Colonic mucosa (tissue), 4 donors: ENCODE results near the gene CLP1. TPM values are rescaled to one million over a fixed set of nuclear protein-coding genes. Genes with fewer than 3 reads are reported as not detected.
A peak's percentile ranks its signal among the peaks of the same experiment; 100 is the strongest.

ENCODE experiments used
- DNase-seq: peaks from one replicate; pipeline ENCODE4 v3.0.0-alpha.2; 2020
- H3K27ac ChIP-seq: fragments of 200-600 bp; one replicate; pipeline ENCODE4 v1.8.0; 2021
- H3K27me3 ChIP-seq: fragments of 200-600 bp; one replicate; pipeline ENCODE4 v1.8.0; 2021
- H3K36me3 ChIP-seq: fragments of 200-600 bp; one replicate; pipeline ENCODE4 v1.8.0; 2021
- H3K4me1 ChIP-seq: fragments of 200-600 bp; one replicate; pipeline ENCODE4 v1.8.0; 2021; ENCODE audit warnings: mild to moderate bottlenecking
- H3K4me3 ChIP-seq: fragments of 200-600 bp; one replicate; pipeline ENCODE4 v1.8.0; 2021
- H3K9ac ChIP-seq, 2 donors: one replicate each; pipeline ENCODE4 v1.7.0; 2013; ENCODE audit warnings: control low read depth in 2 of 2, low read depth in 2 of 2, low read length in 2 of 2
- H3K9me3 ChIP-seq: fragments of 200-600 bp; one replicate; pipeline ENCODE4 v1.8.0; 2021
- intact Hi-C: fragments of 100-400 bp; cut with DNase I; formaldehyde crosslinking; loops from one replicate; pipeline ENCODE4 v1.14.1; 2022
- total RNA-seq, 2 donors: library from RNA; stranded (reverse); fragmentation: NEBNext Ultra II Directional in 1 of 2; extraction: Animal tissue kit (Norgen Biotek cat#: 25700) in 1 of 2; gene quantifications; one replicate each; pipeline ENCODE4 v1.2.1, GENCODE V29; 2021
- TF ChIP-seq, protein P1 (sequence below): fragments of 200-600 bp; IDR thresholded peaks from one replicate; pipeline ENCODE4 v1.8.0; 2022; ENCODE audit warnings: antibody characterized with exemption, mild to moderate bottlenecking
- donor health status: healthy.
- donor health status: DM: no; HTN: no; CAD: no.
- donor health status: DM: no; HTN: no; CAD: no.

Gene CLP1
- total RNA-seq, result 10 to 100 TPM; 13.5 to 14.9 TPM

DNA sequence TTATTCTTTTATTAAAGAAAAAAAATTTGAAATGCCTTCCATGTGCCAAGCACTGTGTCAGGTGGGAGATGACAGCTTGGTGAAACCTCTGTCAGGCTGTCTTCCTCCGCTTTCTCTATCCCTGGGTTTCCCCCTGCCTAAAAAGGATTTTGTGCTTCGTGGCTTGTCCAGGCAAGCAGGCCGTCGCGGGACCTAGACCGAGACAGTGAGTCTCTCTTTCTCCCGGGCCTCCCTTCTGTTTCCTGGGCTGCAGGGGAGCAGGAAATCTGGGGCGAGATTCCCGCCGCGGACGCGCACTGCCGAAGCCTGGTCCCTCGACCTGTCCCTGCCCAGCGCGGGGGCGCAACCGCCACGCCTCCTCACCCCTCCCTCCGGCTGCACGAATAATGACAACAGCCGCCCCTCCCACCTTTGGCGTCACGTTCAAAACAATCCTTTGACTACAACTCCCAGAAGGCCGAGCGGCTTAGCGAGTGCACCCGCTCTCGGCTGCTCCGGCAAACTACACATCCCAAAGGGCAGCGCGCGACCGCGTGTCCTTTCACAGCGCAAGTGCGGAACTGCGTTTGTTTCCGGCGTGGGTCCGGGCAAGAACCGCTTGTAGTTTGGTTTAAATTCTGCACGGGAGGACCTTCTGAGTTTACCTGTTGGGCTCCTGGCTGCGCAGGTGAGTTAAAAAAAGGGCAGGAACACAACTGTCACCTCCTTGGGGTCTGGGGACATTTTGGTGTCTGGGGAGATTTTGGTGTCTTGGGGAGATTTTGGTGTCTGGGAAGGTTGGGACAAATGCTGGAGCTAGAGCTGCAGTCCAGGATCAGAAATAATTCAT, at the start of gene CLP1:
TSS of gene CLP1 (plus strand) at position 569 of the 829 bp plus-strand sequence. CDS start 1,715 bp downstream, outside the sequence.
- Histone ChIP-seq H3K4me3 (peak within 1 kb of the TSS; percentile 70), H3K4me1 (peaks cover 9% of the 10 kb centered on the region), H3K36me3 (peaks cover 11% of the 10 kb centered on the region), H3K9me3 (no peaks in the 10 kb centered on the region), H3K9ac (peak within 1 kb of the TSS; percentile 61 to 76), H3K27me3 (no peaks in the 10 kb centered on the region), H3K27ac (peak within 1 kb of the TSS; percentile 86)
- DNase-seq, result peak; percentile 100
- intact Hi-C loops, result no loop called here
- TF ChIP-seq, protein P1, sequence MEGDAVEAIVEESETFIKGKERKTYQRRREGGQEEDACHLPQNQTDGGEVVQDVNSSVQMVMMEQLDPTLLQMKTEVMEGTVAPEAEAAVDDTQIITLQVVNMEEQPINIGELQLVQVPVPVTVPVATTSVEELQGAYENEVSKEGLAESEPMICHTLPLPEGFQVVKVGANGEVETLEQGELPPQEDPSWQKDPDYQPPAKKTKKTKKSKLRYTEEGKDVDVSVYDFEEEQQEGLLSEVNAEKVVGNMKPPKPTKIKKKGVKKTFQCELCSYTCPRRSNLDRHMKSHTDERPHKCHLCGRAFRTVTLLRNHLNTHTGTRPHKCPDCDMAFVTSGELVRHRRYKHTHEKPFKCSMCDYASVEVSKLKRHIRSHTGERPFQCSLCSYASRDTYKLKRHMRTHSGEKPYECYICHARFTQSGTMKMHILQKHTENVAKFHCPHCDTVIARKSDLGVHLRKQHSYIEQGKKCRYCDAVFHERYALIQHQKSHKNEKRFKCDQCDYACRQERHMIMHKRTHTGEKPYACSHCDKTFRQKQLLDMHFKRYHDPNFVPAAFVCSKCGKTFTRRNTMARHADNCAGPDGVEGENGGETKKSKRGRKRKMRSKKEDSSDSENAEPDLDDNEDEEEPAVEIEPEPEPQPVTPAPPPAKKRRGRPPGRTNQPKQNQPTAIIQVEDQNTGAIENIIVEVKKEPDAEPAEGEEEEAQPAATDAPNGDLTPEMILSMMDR, result no peak

- Histone ChIP-seq H3K4me3 (no peak overlapping the region), H3K4me1 (no peaks in the 10 kb centered on the region), H3K36me3 (no peaks in the 10 kb centered on the region), H3K9ac (no peak overlapping the region), H3K9me3 (no peaks in the 10 kb centered on the region), H3K27me3 (no peaks in the 10 kb centered on the region), H3K27ac (no peak overlapping the region)
- intact Hi-C loops, result no loop called here
- TF ChIP-seq, protein P1, result no peak
- DNase-seq, result no peak
Measured at GRCh38 chr11:57610170-57610569, 47.4 kb upstream of the CLP1 start.

- Histone ChIP-seq H3K36me3 (no peaks in the 10 kb centered on the region), H3K9ac (no peak overlapping the region), H3K4me1 (no peaks in the 10 kb centered on the region), H3K4me3 (no peak overlapping the region), H3K27me3 (no peaks in the 10 kb centered on the region), H3K27ac (no peak overlapping the region), H3K9me3 (no peaks in the 10 kb centered on the region)
- TF ChIP-seq, protein P1, result no peak
- intact Hi-C loops, result no loop called here
- no peak for DNase-seq
Measured at GRCh38 chr11:57614234-57614772, 43.3 kb upstream of the CLP1 start.

GRCh38 chr11:57615308-57615707, 42.3 kb upstream of the CLP1 start:
- Histone ChIP-seq H3K4me1 (no peaks in the 10 kb centered on the region), H3K36me3 (no peaks in the 10 kb centered on the region), H3K9me3 (no peaks in the 10 kb centered on the region), H3K4me3 (no peak overlapping the region), H3K9ac (no peak overlapping the region), H3K27ac (no peak overlapping the region), H3K27me3 (no peaks in the 10 kb centered on the region)
- intact Hi-C loops, result no loop called here
- DNase-seq, result no peak
- TF ChIP-seq, protein P1, result no peak

DNA sequence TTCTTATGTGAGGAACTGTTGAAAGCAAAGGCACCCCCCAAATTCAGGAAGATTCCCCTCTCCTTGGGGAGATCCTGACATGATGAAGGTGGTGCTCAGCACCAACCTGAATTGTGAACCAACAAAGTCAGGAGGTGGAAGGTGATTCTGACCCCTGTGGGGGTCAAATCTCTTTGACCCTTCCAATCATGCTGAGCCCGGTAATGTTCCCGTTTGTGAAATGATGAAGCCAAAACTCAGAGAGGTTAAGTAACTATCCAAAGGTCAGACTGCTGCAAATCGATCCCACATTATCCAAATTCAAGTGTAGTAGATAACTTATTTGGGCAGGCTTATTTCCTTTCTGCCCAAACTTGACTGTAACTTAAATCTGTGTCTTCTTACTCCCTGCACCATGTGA, 41.0 kb upstream of the CLP1 start:
- Histone ChIP-seq H3K4me3 (no peak overlapping the region), H3K9ac (no peak overlapping the region), H3K27ac (no peak overlapping the region), H3K4me1 (no peaks in the 10 kb centered on the region), H3K36me3 (no peaks in the 10 kb centered on the region), H3K27me3 (no peaks in the 10 kb centered on the region), H3K9me3 (no peaks in the 10 kb centered on the region)
- TF ChIP-seq, protein P1, result no peak
- intact Hi-C loops, result no loop called here
- DNase-seq, result no peak
